ENCODE measurements around the gene RRM2.
A peak's percentile ranks its signal among the peaks of the same experiment; 100 is the strongest.
"Not testable (repeated sequence)": the region's sequence is repeated elsewhere in the genome, so short reads cannot be mapped to it uniquely, and the experiment has no call there.

The RRM2 gene

DNA sequence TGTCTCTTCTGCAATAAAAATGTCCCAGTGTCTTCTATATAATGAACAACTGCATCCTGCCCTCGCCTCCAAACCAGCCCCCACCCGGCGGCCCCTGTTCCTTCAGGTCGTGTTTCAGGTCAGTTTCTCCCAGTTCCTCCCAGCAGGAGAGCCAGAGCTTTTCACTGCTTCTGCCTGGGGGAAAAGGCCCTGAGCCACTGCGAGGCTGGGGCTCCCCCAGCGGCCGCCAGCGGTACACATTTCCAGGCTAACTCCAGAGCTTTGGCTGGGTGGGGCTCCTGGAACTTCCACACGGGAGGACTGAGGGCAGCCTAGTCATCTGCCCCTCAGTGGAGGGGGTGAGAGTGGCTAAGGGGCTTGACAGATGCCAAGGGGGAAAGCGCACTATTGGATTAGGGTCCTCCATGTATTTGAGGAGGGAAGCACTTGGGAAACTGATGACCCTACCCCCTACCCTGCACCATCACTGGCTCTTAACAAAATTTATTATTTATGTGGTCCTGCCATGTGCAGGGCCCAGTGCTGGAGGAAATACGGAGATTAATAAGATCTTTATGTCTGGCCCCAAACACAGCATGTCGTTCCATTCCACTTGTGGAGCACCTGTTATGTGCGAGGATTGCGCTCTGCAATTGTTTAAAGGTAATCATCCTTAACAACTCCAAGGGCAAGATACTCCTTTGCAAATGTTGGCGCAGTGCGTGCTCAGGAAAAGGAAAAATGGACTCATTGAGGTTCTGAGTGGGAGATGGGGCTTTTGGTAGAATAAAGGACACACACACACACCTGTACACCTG, 25.0 kb upstream of the RRM2 start:
- Histone ChIP-seq H3K27ac (ENCODE audit: insufficient read depth in 1 of 2, low read depth in 1 of 2, low read length in 2 of 2, poor library complexity in 1 of 2, severe bottlenecking in 2 of 2) (no peak overlapping the region), H3K36me3 (ENCODE audit: control insufficient read depth in 4 of 4, insufficient read depth in 4 of 4, low read length in 3 of 4) (no peaks in the 10 kb centered on the region), H3K4me3 (ENCODE audit: control insufficient read depth in 1 of 7, extremely low read depth in 1 of 7, insufficient read depth in 4 of 7, low read depth in 2 of 7, low read length in 6 of 7) (no peak overlapping the region), H3K27me3 (replicated peaks in 2 of 5; ENCODE audit: control insufficient read depth in 4 of 5, insufficient read depth in 5 of 5, low read length in 4 of 5) (peaks cover 0 to 20% (median 6%) of the 10 kb centered on the region in 5 experiments), H3K9me3 (ENCODE audit: control extremely low read depth in 1 of 5, control insufficient read depth in 4 of 5, insufficient read depth in 2 of 5, low read depth in 1 of 5, low read length in 4 of 5) (peaks cover 0 to under 1% (median 0%) of the 10 kb centered on the region in 5 experiments), H3K4me1 (ENCODE audit: control extremely low read depth in 1 of 4, control insufficient read depth in 4 of 4, insufficient read depth in 4 of 4, low read length in 3 of 4) (no peaks in the 10 kb centered on the region)
- peak in 1 of 3 donors; percentile 20 for DNase-seq
- CTCF ChIA-PET: interaction anchor here (0.5 to 5.7 kb wide), 10 partner anchors 9 to 349 kb away, joined by 3 to 91 read pairs (median 4); no protein-coding TSS in a partner anchor
- POLR2A ChIA-PET: interaction anchor here (1.1 kb wide), 1 partner anchor 51 kb away, joined by 3 read pairs; no protein-coding TSS in a partner anchor
- 35% methylated on average over 11 of the region's 16 CpGs for WGBS (ENCODE audit: insufficient coverage)

DNA sequence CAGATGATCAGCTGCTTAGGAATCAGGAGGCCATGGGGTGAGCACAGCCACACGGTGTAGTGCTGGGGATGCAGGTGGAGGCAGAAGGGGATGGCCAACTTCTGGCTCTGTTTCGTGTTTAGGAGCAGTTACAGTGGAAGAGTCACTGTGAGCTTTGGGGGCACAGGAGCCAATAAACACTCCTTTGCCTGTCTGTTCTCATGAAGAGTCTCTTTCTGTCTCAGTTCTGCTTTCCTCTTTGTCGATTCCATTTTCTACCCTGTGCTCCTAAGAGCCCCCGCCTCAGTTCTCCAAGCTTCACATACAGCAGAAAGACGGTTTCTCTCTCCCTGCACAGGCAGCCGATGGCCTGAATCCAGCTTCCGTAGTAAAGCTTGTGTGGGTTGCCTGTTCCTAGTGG, 21.0 kb upstream of the RRM2 start:
- Histone ChIP-seq H3K9me3 (ENCODE audit: control extremely low read depth in 1 of 5, control insufficient read depth in 4 of 5, insufficient read depth in 2 of 5, low read depth in 1 of 5, low read length in 4 of 5) (no peaks in the 10 kb centered on the region), H3K36me3 (ENCODE audit: control insufficient read depth in 4 of 4, insufficient read depth in 4 of 4, low read length in 3 of 4) (no peaks in the 10 kb centered on the region), H3K4me3 (ENCODE audit: control insufficient read depth in 1 of 7, extremely low read depth in 1 of 7, insufficient read depth in 4 of 7, low read depth in 2 of 7, low read length in 6 of 7) (no peak overlapping the region), H3K4me1 (ENCODE audit: control extremely low read depth in 1 of 4, control insufficient read depth in 4 of 4, insufficient read depth in 4 of 4, low read length in 3 of 4) (no peaks in the 10 kb centered on the region), H3K27ac (ENCODE audit: insufficient read depth in 1 of 2, low read depth in 1 of 2, low read length in 2 of 2, poor library complexity in 1 of 2, severe bottlenecking in 2 of 2) (no peak overlapping the region), H3K27me3 (replicated peaks in 2 of 5; ENCODE audit: control insufficient read depth in 4 of 5, insufficient read depth in 5 of 5, low read length in 4 of 5) (peaks cover 0 to 2% (median 0%) of the 10 kb centered on the region in 5 experiments)
- CTCF ChIA-PET: interaction anchor here (1.2 to 2.0 kb wide), 3 partner anchors 10 to 30 kb away, joined by 3 to 19 read pairs (median 4); no protein-coding TSS in a partner anchor
- no peak for DNase-seq
- POLR2A ChIA-PET: no interaction called here
- 67% methylated on average over 2 of the region's 7 CpGs for WGBS (ENCODE audit: insufficient coverage)

DNA sequence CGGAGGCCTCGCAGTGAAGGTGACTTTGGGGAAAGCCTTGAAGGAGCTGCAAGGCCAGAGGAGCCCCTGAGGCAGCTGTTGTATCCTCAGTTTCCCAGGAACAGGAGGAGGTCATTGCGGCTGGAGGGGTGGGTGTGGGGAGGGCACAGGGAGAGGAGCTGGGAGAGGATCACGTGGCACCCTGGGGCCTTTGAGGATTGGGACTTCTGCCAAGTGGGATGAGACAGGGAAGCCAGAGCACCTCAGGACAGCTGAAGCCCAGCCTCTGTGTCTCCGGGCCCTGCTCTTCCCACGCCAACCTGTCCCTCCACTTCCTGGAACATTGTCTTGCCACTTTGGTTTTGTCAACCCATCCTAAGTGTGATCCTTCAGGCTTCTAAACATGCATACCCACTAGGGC, 19.4 kb upstream of the RRM2 start:
- Histone ChIP-seq H3K4me1 (ENCODE audit: control extremely low read depth in 1 of 4, control insufficient read depth in 4 of 4, insufficient read depth in 4 of 4, low read length in 3 of 4) (no peaks in the 10 kb centered on the region), H3K27ac (ENCODE audit: insufficient read depth in 1 of 2, low read depth in 1 of 2, low read length in 2 of 2, poor library complexity in 1 of 2, severe bottlenecking in 2 of 2) (no peak overlapping the region), H3K9me3 (ENCODE audit: control extremely low read depth in 1 of 5, control insufficient read depth in 4 of 5, insufficient read depth in 2 of 5, low read depth in 1 of 5, low read length in 4 of 5) (peaks cover 0 to 3% (median 0%) of the 10 kb centered on the region in 5 experiments), H3K27me3 (replicated peaks in 2 of 5; ENCODE audit: control insufficient read depth in 4 of 5, insufficient read depth in 5 of 5, low read length in 4 of 5) (peaks cover 0 to 2% (median 0%) of the 10 kb centered on the region in 5 experiments), H3K4me3 (ENCODE audit: control insufficient read depth in 1 of 7, extremely low read depth in 1 of 7, insufficient read depth in 4 of 7, low read depth in 2 of 7, low read length in 6 of 7) (no peak overlapping the region), H3K36me3 (ENCODE audit: control insufficient read depth in 4 of 4, insufficient read depth in 4 of 4, low read length in 3 of 4) (no peaks in the 10 kb centered on the region)
- ChIA-PET CTCF (interaction anchor here (1.0 to 1.1 kb wide), 2 partner anchors 30 to 118 kb away, joined by 3 to 4 read pairs; no protein-coding TSS in a partner anchor), POLR2A (no interaction called here)
- DNase-seq: no peak
- WGBS (ENCODE audit: insufficient coverage): 96% methylated on average over 4 of the region's 6 CpGs

DNA sequence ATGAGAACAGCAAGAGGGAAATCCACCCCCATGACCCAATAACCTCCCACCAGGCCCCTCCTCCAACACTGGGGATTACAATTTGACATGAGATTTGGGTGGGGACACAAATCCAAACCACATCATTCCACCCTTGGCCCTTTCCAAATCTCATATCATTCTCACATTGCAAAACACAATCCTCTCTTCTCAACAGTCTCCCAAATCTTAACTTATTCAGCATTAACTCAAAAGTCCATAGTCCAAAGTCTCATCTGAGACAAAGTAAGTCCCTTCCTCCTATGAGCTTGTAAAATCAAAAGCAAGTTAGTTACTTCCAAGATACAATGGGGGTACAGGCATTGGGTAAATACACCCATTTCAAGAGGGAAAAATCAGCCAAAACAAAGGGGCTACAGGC, 17.6 kb upstream of the RRM2 start:
- CTCF ChIA-PET: interaction anchor here (1.3 to 1.4 kb wide), 2 partner anchors 10 to 32 kb away, joined by 4 to 5 read pairs; no protein-coding TSS in a partner anchor
- H3K9me3 ChIP-seq (ENCODE audit: control extremely low read depth in 1 of 5, control insufficient read depth in 4 of 5, insufficient read depth in 2 of 5, low read depth in 1 of 5, low read length in 4 of 5); H3K36me3 ChIP-seq (ENCODE audit: control insufficient read depth in 4 of 4, insufficient read depth in 4 of 4, low read length in 3 of 4); H3K4me3 ChIP-seq (ENCODE audit: control insufficient read depth in 1 of 7, extremely low read depth in 1 of 7, insufficient read depth in 4 of 7, low read depth in 2 of 7, low read length in 6 of 7); H3K27ac ChIP-seq (ENCODE audit: insufficient read depth in 1 of 2, low read depth in 1 of 2, low read length in 2 of 2, poor library complexity in 1 of 2, severe bottlenecking in 2 of 2); H3K27me3 ChIP-seq (replicated peaks in 2 of 5; ENCODE audit: control insufficient read depth in 4 of 5, insufficient read depth in 5 of 5, low read length in 4 of 5); DNase-seq; H3K4me1 ChIP-seq (ENCODE audit: control extremely low read depth in 1 of 4, control insufficient read depth in 4 of 4, insufficient read depth in 4 of 4, low read length in 3 of 4); POLR2A ChIA-PET: not testable (repeated sequence)

DNA sequence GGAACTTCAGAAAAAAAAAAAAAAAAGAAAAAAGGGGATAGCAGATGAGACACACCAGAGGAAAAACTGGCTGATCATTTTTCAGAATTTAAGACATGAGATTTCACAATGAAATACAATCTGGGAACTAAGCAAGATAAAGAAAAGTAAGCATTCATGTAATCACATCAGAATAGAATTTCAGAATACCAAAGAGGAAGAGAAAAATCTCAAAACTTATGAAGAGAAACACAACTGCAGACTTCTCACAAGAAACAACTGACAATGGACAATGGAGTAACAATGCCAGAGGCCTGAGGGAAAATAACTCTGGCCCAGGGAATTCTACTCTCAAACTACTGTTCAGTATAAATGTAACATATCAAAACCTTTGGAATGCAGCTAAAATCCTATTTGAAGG, 13.2 kb upstream of the RRM2 start:
- H3K9me3 ChIP-seq (ENCODE audit: control extremely low read depth in 1 of 5, control insufficient read depth in 4 of 5, insufficient read depth in 2 of 5, low read depth in 1 of 5, low read length in 4 of 5): peaks cover 0 to 3% (median 0%) of the 10 kb centered on the region in 5 experiments
- no peaks in the 10 kb centered on the region for H3K4me1 ChIP-seq (ENCODE audit: control extremely low read depth in 1 of 4, control insufficient read depth in 4 of 4, insufficient read depth in 4 of 4, low read length in 3 of 4)
- no peaks in the 10 kb centered on the region for H3K27me3 ChIP-seq (replicated peaks in 2 of 5; ENCODE audit: control insufficient read depth in 4 of 5, insufficient read depth in 5 of 5, low read length in 4 of 5)
- ChIA-PET CTCF (interaction anchor here (1.1 kb wide), 1 partner anchor 10 kb away, joined by 3 read pairs; no protein-coding TSS in a partner anchor), POLR2A (no interaction called here)
- H3K4me3 ChIP-seq (ENCODE audit: control insufficient read depth in 1 of 7, extremely low read depth in 1 of 7, insufficient read depth in 4 of 7, low read depth in 2 of 7, low read length in 6 of 7): no peak overlapping the region
- no peak overlapping the region for H3K27ac ChIP-seq (ENCODE audit: insufficient read depth in 1 of 2, low read depth in 1 of 2, low read length in 2 of 2, poor library complexity in 1 of 2, severe bottlenecking in 2 of 2)
- no peak for DNase-seq
- H3K36me3 ChIP-seq (ENCODE audit: control insufficient read depth in 4 of 4, insufficient read depth in 4 of 4, low read length in 3 of 4): no peaks in the 10 kb centered on the region

DNA sequence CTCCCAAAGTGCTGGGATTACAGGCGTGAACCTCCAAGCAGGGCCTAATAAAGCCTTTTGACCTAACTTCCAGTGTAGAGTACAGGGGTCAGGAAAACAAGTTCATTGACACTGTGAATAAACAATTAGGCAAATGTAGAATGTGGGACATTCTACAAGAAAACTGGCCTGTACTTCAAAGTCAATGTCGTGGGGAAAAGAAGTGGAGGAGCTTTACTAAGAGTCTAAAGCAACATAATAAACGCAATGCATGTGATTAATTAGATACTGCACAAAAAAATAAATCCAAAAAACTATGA, 3.6 kb upstream of the RRM2 start:
- DNase-seq: no peak
- Histone ChIP-seq H3K27me3 (replicated peaks in 2 of 5; ENCODE audit: control insufficient read depth in 4 of 5, insufficient read depth in 5 of 5, low read length in 4 of 5) (no peaks in the 10 kb centered on the region), H3K9me3 (ENCODE audit: control extremely low read depth in 1 of 5, control insufficient read depth in 4 of 5, insufficient read depth in 2 of 5, low read depth in 1 of 5, low read length in 4 of 5) (no peaks in the 10 kb centered on the region), H3K4me1 (ENCODE audit: control extremely low read depth in 1 of 4, control insufficient read depth in 4 of 4, insufficient read depth in 4 of 4, low read length in 3 of 4) (peaks cover 12 to 52% (median 39%) of the 10 kb centered on the region in 4 experiments), H3K4me3 (ENCODE audit: control insufficient read depth in 1 of 7, extremely low read depth in 1 of 7, insufficient read depth in 4 of 7, low read depth in 2 of 7, low read length in 6 of 7) (no peak overlapping the region), H3K36me3 (ENCODE audit: control insufficient read depth in 4 of 4, insufficient read depth in 4 of 4, low read length in 3 of 4) (peaks cover 0 to 6% (median 0%) of the 10 kb centered on the region in 4 experiments), H3K27ac (ENCODE audit: insufficient read depth in 1 of 2, low read depth in 1 of 2, low read length in 2 of 2, poor library complexity in 1 of 2, severe bottlenecking in 2 of 2) (no peak overlapping the region)
- ChIA-PET CTCF (interaction anchor here (0.9 to 1.9 kb wide), 4 partner anchors 22 to 316 kb away, joined by 3 to 5 read pairs (median 4); no protein-coding TSS in a partner anchor), POLR2A (no interaction called here)
- 100% methylated on average over 1 of the region's 3 CpGs for WGBS (ENCODE audit: insufficient coverage)

DNA sequence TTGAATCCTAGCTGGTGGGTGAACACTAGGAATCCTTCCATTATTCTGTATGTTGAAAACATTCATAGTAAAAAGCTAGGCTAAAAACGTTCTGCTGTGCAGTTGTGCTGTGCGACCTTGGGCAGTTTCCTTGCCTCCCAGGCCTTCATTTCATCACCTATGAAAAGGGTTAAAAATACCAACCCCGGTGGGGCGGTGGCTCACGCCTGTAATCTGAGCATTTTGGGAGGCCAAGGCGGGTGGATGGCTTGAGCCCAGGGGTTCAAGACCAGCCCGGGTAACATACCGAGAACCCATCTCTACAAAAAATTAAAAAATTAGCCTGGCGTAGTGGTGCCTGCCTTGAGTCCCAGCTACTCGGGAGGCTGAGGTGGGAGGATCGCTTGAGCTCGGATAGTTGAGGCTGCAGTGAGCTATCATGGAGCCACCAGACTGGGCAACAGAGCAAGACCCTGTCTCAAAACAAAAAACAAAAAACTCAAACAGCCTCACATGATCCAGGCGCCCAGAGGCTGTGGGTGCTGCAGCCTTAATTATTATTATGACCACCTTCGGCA, 2.9 kb upstream of the RRM2 start:
- Histone ChIP-seq H3K27ac (ENCODE audit: insufficient read depth in 1 of 2, low read depth in 1 of 2, low read length in 2 of 2, poor library complexity in 1 of 2, severe bottlenecking in 2 of 2) (peak overlapping the region in 1 of 2 experiments; percentile 77), H3K36me3 (ENCODE audit: control insufficient read depth in 4 of 4, insufficient read depth in 4 of 4, low read length in 3 of 4) (peaks cover 0 to 11% (median 0%) of the 10 kb centered on the region in 4 experiments), H3K4me3 (ENCODE audit: control insufficient read depth in 1 of 7, extremely low read depth in 1 of 7, insufficient read depth in 4 of 7, low read depth in 2 of 7, low read length in 6 of 7) (peak overlapping the region; percentile 58 to 94 (median 82)), H3K9me3 (ENCODE audit: control extremely low read depth in 1 of 5, control insufficient read depth in 4 of 5, insufficient read depth in 2 of 5, low read depth in 1 of 5, low read length in 4 of 5) (no peaks in the 10 kb centered on the region), H3K27me3 (replicated peaks in 2 of 5; ENCODE audit: control insufficient read depth in 4 of 5, insufficient read depth in 5 of 5, low read length in 4 of 5) (no peaks in the 10 kb centered on the region), H3K4me1 (ENCODE audit: control extremely low read depth in 1 of 4, control insufficient read depth in 4 of 4, insufficient read depth in 4 of 4, low read length in 3 of 4) (peaks cover 12 to 57% (median 44%) of the 10 kb centered on the region in 4 experiments)
- no peak for DNase-seq
- POLR2A ChIA-PET: interaction anchor here (0.6 kb wide), 1 partner anchor 154 kb away, joined by 3 read pairs; no protein-coding TSS in a partner anchor
- CTCF ChIA-PET: interaction anchor here (1.0 to 1.5 kb wide), 2 partner anchors 11 to 315 kb away, joined by 4 to 5 read pairs; no protein-coding TSS in a partner anchor
- 83% methylated on average over 13 of the region's 14 CpGs for WGBS (ENCODE audit: insufficient coverage)

Data from common myeloid progenitor, CD34-positive (primary cell).